HCEC 1CT (cell line): Measurements from ENCODE around the gene BTK.
"Not testable (repeated sequence)": the region's sequence is repeated elsewhere in the genome, so short reads cannot be mapped to it uniquely, and the experiment has no call there.

Experiments
- DNase-seq: peaks from one replicate; pipeline ENCODE4 v3.0.0-alpha.2; 2017

The BTK gene

DNA sequence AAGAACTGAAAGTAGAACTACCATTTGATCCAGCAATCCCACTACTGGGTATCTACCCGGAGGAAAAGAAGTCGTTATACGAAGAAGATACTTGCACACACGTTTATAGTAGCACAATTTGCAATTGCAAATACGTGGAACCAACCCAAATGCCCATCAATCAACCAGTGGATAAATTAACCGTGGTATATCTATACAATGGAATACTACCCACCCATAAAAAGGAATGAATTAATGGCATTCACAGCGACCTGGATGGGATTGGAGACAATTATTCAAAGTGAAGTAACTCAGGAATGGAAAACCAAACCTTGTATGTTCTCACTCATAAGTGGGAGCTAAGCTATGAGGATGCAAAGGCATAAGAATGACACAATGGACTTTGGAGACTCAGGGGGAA lies 51.7 kb downstream of the BTK start:
- DNase-seq, result not testable (repeated sequence)

DNA sequence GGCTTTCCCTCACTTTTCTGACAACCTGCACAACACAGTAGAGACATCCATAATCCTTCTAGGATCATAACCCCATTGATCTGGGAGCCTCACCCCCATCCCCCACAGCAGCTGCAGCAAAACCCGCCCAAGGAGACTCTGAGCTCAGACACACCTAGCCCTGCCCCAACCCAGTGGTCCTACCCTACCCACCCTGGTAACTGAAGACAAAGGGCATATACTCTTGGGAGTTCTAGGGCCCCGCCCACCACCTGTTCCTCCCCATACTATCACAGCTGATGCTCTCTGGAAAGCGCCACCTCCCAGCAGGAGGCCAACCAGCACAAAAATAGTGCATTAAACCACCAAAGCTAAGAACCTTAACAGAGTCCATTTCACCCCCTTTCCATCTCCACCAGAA lies 59.4 kb downstream of the BTK start:
- not testable (repeated sequence) for DNase-seq

GRCh38 chrX:101303790-101304189 lies 82.2 kb downstream of the BTK start:
- no peak for DNase-seq
